Measurements from ENCODE around the gene ETS1.

ETS1 gene

GRCh38 chr11:128432926-128433325 lies 154.4 kb downstream of the ETS1 start:
- H3K36me3 ChIP-seq (ENCODE audit: insufficient read depth), result no peaks in the 10 kb centered on the region

GRCh38 chr11:128431931-128432330 lies 155.4 kb downstream of the ETS1 start:
- Histone ChIP-seq H3K27me3 (ENCODE audit: insufficient read depth, low read depth) (no peaks in the 10 kb centered on the region), H3K27ac (no peak overlapping the region), H3K9ac (no peak overlapping the region), H3K36me3 (ENCODE audit: insufficient read depth) (no peaks in the 10 kb centered on the region), H3K79me2 (ENCODE audit: insufficient read depth, low read depth) (no peaks in the 10 kb centered on the region), H2AFZ (ENCODE audit: low read depth) (no peak overlapping the region), H3K4me2 (no peak overlapping the region), H4K20me1 (ENCODE audit: insufficient read depth) (no peaks in the 10 kb centered on the region), H3K4me3 (IDR thresholded peaks at IDR 0.05; ENCODE audit: insufficient read depth, low read depth, low read length) (no peak overlapping the region), H3K4me1 (ENCODE audit: low read depth, poor library complexity, severe bottlenecking) (no peaks in the 10 kb centered on the region)
- no peak for TF ChIP-seq CTCF (conservative IDR thresholded peaks at IDR 0.05; ENCODE audit: low read depth, low read length)

More at GRCh38 chr11:128432926-128433325, 154.4 kb downstream of the ETS1 start:
- H3K4me3 ChIP-seq (IDR thresholded peaks at IDR 0.05; ENCODE audit: insufficient read depth, low read depth, low read length), result no peak overlapping the region
- TF ChIP-seq CTCF (conservative IDR thresholded peaks at IDR 0.05; ENCODE audit: low read depth, low read length), result no peak
- no peaks in the 10 kb centered on the region for H3K4me1 ChIP-seq (ENCODE audit: low read depth, poor library complexity, severe bottlenecking)
- no peak overlapping the region for H2AFZ ChIP-seq (ENCODE audit: low read depth)
- no peaks in the 10 kb centered on the region for H3K79me2 ChIP-seq (ENCODE audit: insufficient read depth, low read depth)
- no peaks in the 10 kb centered on the region for H4K20me1 ChIP-seq (ENCODE audit: insufficient read depth)
- no peak overlapping the region for H3K27ac ChIP-seq
- H3K9ac ChIP-seq, result no peak overlapping the region
- no peak overlapping the region for H3K4me2 ChIP-seq
- H3K27me3 ChIP-seq (ENCODE audit: insufficient read depth, low read depth), result no peaks in the 10 kb centered on the region

GRCh38 chr11:128428935-128429334 lies 158.4 kb downstream of the ETS1 start:
- Histone ChIP-seq H4K20me1 (ENCODE audit: insufficient read depth) (no peaks in the 10 kb centered on the region), H3K27me3 (ENCODE audit: insufficient read depth, low read depth) (no peaks in the 10 kb centered on the region), H2AFZ (ENCODE audit: low read depth) (no peak overlapping the region), H3K79me2 (ENCODE audit: insufficient read depth, low read depth) (no peaks in the 10 kb centered on the region), H3K27ac (no peak overlapping the region), H3K4me3 (IDR thresholded peaks at IDR 0.05; ENCODE audit: insufficient read depth, low read depth, low read length) (no peak overlapping the region), H3K4me1 (ENCODE audit: low read depth, poor library complexity, severe bottlenecking) (no peaks in the 10 kb centered on the region), H3K36me3 (ENCODE audit: insufficient read depth) (no peaks in the 10 kb centered on the region), H3K9ac (no peak overlapping the region), H3K4me2 (no peak overlapping the region)
- TF ChIP-seq CTCF (conservative IDR thresholded peaks at IDR 0.05; ENCODE audit: low read depth, low read length), result no peak

- Histone ChIP-seq H3K27me3 (ENCODE audit: insufficient read depth, low read depth) (no peaks in the 10 kb centered on the region), H2AFZ (ENCODE audit: low read depth) (no peak overlapping the region), H4K20me1 (ENCODE audit: insufficient read depth) (no peaks in the 10 kb centered on the region), H3K4me1 (ENCODE audit: low read depth, poor library complexity, severe bottlenecking) (peaks cover 9% of the 10 kb centered on the region), H3K27ac (no peak overlapping the region), H3K9ac (no peak overlapping the region), H3K4me3 (IDR thresholded peaks at IDR 0.05; ENCODE audit: insufficient read depth, low read depth, low read length) (no peak overlapping the region), H3K4me2 (no peak overlapping the region), H3K36me3 (ENCODE audit: insufficient read depth) (no peaks in the 10 kb centered on the region), H3K79me2 (ENCODE audit: insufficient read depth, low read depth) (no peaks in the 10 kb centered on the region)
- TF ChIP-seq CTCF (conservative IDR thresholded peaks at IDR 0.05; ENCODE audit: low read depth, low read length), result no peak
Observed at GRCh38 chr11:128424851-128425285, 162.5 kb downstream of the ETS1 start.
